Epithelial cell of esophagus (primary cell): Measurements from ENCODE around the gene UROS.
A peak's percentile ranks its signal among the peaks of the same experiment; 100 is the strongest.

ENCODE experiments used
- DNase-seq: peaks from one replicate; pipeline ENCODE4 v3.0.0; 2010; ENCODE audit warnings: low read depth
- H3K4me3 ChIP-seq: 2 replicates; pipeline ENCODE4 v1.5.1; 2011; ENCODE audit warnings: mild to moderate bottlenecking, low read length, control low read depth
- TF ChIP-seq, protein P1 (sequence below): IDR thresholded peaks from 2 replicates; pipeline ENCODE4 v1.5.1; 2011; ENCODE audit warnings: low read depth, mild to moderate bottlenecking, low read length, control low read depth, inconsistent platforms; ENCODE audit not compliant: insufficient read depth; ENCODE audit errors: missing control alignments

Gene UROS

DNA sequence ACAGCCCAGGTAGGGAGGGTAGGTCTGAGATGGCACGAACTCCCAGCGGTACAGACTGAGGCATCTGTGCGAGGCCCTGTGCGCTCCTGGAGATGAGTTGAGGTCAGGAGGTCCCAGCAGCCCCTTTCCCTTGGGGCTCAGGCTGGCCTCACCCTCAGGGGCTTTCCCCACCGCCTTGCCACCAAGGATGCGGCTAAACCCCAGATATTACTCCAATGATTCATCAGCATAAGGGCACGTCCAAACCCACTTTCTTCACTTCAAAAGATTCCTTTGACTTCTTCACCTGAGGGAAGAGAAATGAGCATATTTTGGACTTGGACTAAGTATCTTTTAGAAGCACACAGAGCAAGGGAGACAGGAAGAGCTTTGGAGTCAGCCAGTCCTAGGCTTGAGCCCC is 20.3 kb downstream of the UROS start:
- TF ChIP-seq, protein P1, sequence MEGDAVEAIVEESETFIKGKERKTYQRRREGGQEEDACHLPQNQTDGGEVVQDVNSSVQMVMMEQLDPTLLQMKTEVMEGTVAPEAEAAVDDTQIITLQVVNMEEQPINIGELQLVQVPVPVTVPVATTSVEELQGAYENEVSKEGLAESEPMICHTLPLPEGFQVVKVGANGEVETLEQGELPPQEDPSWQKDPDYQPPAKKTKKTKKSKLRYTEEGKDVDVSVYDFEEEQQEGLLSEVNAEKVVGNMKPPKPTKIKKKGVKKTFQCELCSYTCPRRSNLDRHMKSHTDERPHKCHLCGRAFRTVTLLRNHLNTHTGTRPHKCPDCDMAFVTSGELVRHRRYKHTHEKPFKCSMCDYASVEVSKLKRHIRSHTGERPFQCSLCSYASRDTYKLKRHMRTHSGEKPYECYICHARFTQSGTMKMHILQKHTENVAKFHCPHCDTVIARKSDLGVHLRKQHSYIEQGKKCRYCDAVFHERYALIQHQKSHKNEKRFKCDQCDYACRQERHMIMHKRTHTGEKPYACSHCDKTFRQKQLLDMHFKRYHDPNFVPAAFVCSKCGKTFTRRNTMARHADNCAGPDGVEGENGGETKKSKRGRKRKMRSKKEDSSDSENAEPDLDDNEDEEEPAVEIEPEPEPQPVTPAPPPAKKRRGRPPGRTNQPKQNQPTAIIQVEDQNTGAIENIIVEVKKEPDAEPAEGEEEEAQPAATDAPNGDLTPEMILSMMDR = no peak
- DNase-seq = peak; percentile 19
- no peak overlapping the region for H3K4me3 ChIP-seq

DNA sequence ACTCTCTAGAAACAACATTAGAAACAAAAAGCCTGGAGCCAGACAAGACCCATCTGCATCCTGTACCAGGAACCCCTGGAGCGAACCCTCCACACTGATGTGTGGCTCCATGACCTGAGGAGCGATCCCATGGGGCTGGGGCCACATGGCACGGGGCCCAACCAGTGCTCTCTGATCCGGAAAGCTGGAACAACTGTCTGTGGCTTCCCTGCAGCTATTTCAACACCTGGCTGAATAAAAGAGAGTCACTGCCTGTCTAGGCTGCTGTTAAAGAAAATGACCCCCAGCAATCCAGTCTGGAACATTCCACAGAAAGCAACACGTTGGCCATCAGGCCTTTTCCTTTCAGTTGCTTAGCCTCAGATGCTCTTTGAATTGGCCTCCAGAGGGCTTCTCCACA is 20.9 kb downstream of the UROS start:
- DNase-seq = no peak
- no peak overlapping the region for H3K4me3 ChIP-seq
- TF ChIP-seq, protein P1 = no peak

DNA sequence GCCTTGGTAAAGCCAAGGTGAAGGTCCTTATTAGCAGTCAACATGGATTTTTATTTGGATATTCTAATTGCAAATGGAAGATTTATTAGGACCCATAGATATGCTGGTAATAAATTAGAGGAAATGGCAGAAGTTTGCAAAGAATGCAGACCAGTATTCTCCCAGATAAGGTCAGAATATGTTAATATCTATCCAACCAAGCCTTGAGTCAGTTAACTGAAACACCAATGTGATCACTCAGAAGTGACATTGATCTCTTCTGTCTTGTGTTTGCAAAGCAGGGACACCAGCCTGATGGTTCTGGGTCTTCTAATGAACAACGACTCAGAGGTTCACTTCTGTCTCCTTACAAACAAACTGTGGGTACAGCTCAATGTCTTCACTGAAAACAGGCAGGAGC is 21.5 kb downstream of the UROS start:
- TF ChIP-seq, protein P1 = no peak
- no peak overlapping the region for H3K4me3 ChIP-seq
- no peak for DNase-seq

DNA sequence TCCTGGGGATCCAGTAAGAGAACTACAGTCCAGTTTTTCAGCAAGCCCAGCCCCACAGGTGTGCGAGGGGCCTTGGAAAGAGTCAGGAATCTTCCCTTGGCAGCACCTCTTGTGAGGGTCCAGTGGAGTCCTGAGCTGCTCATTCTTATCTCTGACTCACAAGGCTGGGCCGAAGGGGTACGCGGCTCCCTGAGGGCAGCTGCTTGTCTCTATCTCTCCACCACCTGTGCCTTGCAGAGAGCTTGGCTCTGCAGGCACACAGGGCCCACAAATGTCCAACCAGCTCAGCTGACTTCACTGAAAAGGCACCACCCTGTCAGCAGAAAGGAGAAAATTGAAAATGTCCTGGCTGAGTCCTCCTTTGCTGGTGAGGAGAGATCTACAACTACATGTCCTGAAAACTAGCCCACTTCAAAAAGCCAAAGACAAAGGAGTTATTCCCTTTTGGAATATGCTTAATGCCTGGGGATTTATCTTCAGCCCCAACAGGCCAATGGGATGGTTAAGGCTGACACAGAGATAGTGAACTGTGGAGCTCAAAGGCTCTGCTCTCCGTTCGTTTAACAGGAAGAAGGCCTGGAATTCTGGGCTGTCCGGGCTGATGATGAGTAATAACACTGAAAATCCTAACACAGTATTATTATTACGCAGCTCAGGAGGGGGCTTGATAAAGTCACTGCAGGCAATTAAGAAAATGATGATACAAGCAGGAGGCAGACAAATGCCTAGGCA is 23.4 kb downstream of the UROS start:
- DNase-seq = no peak
- TF ChIP-seq, protein P1 = no peak
- no peak overlapping the region for H3K4me3 ChIP-seq

DNA sequence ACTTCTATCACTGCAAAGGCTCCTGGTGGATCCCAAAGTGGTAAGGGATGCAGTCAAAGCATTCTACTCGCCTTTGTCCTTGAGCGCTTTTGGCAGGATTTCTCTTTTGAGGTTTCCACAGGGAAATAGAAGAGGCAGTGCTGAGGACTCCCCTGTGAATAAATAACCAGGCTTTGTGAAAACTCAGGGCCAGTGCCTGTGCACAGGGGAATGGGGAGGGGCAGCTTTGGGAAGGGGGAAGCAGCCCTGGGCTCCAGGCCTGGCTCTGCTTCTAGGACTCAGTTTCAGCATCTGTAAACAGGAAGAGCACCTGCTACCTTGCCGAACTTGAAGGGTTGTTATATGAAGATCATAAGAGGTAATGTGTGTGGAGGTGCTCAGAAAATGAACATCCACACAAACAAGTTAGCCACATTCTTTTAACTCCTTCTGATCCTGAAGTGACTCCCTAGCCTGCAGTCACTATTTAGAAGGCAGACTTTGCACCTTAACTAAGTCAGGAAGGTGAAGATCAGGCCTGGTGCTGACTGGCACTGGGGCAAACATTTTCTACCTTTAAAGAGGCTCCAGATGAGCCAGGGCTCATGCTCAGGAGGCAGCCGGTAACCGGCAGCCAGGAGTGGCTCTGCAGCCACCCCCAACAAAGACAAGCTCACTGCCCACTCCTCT is 24.9 kb downstream of the UROS start:
- TF ChIP-seq, protein P1 = no peak
- no peak for DNase-seq
- no peak overlapping the region for H3K4me3 ChIP-seq

DNA sequence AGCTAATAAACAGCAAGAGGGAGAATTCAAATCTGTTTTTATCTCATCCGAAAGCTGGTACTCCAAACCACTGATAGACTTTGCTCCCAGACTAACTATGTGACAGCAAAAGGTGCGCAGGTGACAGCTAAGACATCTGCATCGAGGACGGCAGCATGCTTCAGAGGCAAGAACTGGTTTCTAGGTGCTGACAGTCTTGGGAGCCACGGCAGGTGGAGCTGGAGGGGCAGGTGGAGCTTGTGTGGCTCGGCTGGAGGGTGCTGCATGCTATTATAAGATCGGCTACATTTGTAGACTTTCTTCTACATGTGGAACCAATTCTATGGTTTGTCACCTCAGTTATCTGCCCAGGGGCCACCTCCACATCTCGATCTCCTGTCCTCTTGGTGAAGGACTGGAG is 25.6 kb downstream of the UROS start:
- TF ChIP-seq, protein P1 = no peak
- no peak for DNase-seq
- no peak overlapping the region for H3K4me3 ChIP-seq
